HEK293 (cell line): ENCODE data around the gene BCL2L11.
A peak's percentile ranks its signal among the peaks of the same experiment; 100 is the strongest.

Source experiments
- CTCF ChIA-PET: fragments of 350-600 bp; formaldehyde crosslinking; extraction: SDS; loops from one replicate; lab custom pipeline; 2021; ENCODE audit warnings: antibody characterized with exemption; lab: Yijun Ruan, JAX
- POLR2A ChIA-PET: fragments of 300-600 bp; formaldehyde crosslinking; extraction: SDS; loops from one replicate; lab custom pipeline; 2020; ENCODE audit warnings: antibody characterized with exemption, inconsistent platforms; lab: Yijun Ruan, JAX
- H3K27ac ChIP-seq: fragments of 200-500 bp; sonication (Bioruptor generic); 2 replicates; pipeline ENCODE4 v1.5.1; 2014; ENCODE audit warnings: low read depth, low read length, control low read depth, inconsistent platforms; ENCODE audit errors: extremely low read depth
- H3K36me3 ChIP-seq, 2 experiments: fragments of 200-500 bp in 1 of 2; sonication (Bioruptor generic) in 1 of 2; 1 replicate in 1 of 2; 2 replicates in 1 of 2; pipeline ENCODE4 v1.5.1; 2014 to 2017; ENCODE audit warnings: inconsistent platforms in 2 of 2, low read length in 2 of 2; ENCODE audit not compliant: control insufficient read depth in 2 of 2, insufficient read depth in 1 of 2
- H3K4me1 ChIP-seq: fragments of 200-500 bp; sonication (Bioruptor generic); 2 replicates; pipeline ENCODE4 v1.5.1; 2014; ENCODE audit warnings: mild to moderate bottlenecking, low read length, inconsistent platforms; ENCODE audit not compliant: control insufficient read depth, insufficient read depth
- H3K4me3 ChIP-seq: 2 replicates; pipeline ENCODE4 v1.5.1; 2011; ENCODE audit warnings: low read depth, mild to moderate bottlenecking, control low read depth, low read length, moderate library complexity
- H3K9me3 ChIP-seq: fragments of 200-500 bp; sonication (Bioruptor generic); 2 replicates; pipeline ENCODE4 v1.5.1; 2014; ENCODE audit warnings: low read depth, low read length, inconsistent platforms; ENCODE audit not compliant: control insufficient read depth, insufficient read depth
- GLIS1 ChIP-seq: fragments of 450-650 bp; formaldehyde crosslinking; IDR thresholded peaks from 2 replicates; pipeline ENCODE4 v1.5.1; 2016; ENCODE audit warnings: missing biosample characterization, missing genetic modification characterization
- HOXC10 ChIP-seq: sonication (generic); formaldehyde crosslinking; IDR thresholded peaks from 2 replicates; pipeline ENCODE4 v1.8.1; 2023; ENCODE audit warnings: mild to moderate bottlenecking, missing genetic modification reagents
- RBAK ChIP-seq: fragments of 450-650 bp; formaldehyde crosslinking; IDR thresholded peaks from 2 replicates; pipeline ENCODE4 v1.5.1; 2016; ENCODE audit warnings: missing biosample characterization, missing genetic modification characterization
- SCRT1 ChIP-seq: fragments of 450-650 bp; formaldehyde crosslinking; IDR thresholded peaks from 2 replicates; pipeline ENCODE4 v1.5.1; 2016; ENCODE audit warnings: missing biosample characterization, missing genetic modification characterization, borderline replicate concordance
- SETDB1 ChIP-seq: IDR thresholded peaks from one replicate; pipeline ENCODE4 v1.6.1; 2017; ENCODE audit warnings: mild to moderate bottlenecking, low read length, moderate library complexity, mixed read lengths; ENCODE audit not compliant: insufficient read length
- SP7 ChIP-seq: fragments of 450-650 bp; formaldehyde crosslinking; IDR thresholded peaks from 2 replicates; pipeline ENCODE4 v1.5.1; 2016; ENCODE audit warnings: missing biosample characterization, missing genetic modification characterization
- ZBTB1 ChIP-seq: fragments of 450-650 bp; formaldehyde crosslinking; IDR thresholded peaks from 2 replicates; pipeline ENCODE4 v1.5.1; 2016; ENCODE audit warnings: missing biosample characterization, missing genetic modification characterization
- ZBTB20 ChIP-seq: fragments of 450-650 bp; formaldehyde crosslinking; IDR thresholded peaks from 2 replicates; pipeline ENCODE4 v1.5.1; 2016; ENCODE audit warnings: missing biosample characterization, missing genetic modification characterization
- ZBTB21 ChIP-seq: fragments of 450-650 bp; formaldehyde crosslinking; IDR thresholded peaks from 2 replicates; pipeline ENCODE4 v1.5.1; 2017; ENCODE audit warnings: missing biosample characterization, missing genetic modification characterization
- ZEB2 ChIP-seq: fragments of 450-650 bp; formaldehyde crosslinking; IDR thresholded peaks from 2 replicates; pipeline ENCODE4 v1.5.1; 2016; ENCODE audit warnings: missing biosample characterization, missing genetic modification characterization
- ZNF174 ChIP-seq: fragments of 450-650 bp; formaldehyde crosslinking; IDR thresholded peaks from 2 replicates; pipeline ENCODE4 v1.5.0; 2017; ENCODE audit warnings: missing biosample characterization, mild to moderate bottlenecking, missing genetic modification characterization
- ZNF202 ChIP-seq: fragments of 450-650 bp; formaldehyde crosslinking; IDR thresholded peaks from 2 replicates; pipeline ENCODE4 v1.5.1; 2016; ENCODE audit warnings: missing biosample characterization, missing genetic modification characterization, borderline replicate concordance
- ZNF24 ChIP-seq: fragments of 450-650 bp; formaldehyde crosslinking; IDR thresholded peaks from 2 replicates; pipeline ENCODE4 v1.5.1; 2016; ENCODE audit warnings: missing biosample characterization, missing genetic modification characterization
- ZNF248 ChIP-seq: fragments of 450-650 bp; formaldehyde crosslinking; IDR thresholded peaks from 2 replicates; pipeline ENCODE4 v1.5.1; 2017; ENCODE audit warnings: missing biosample characterization, missing genetic modification characterization
- ZNF302 ChIP-seq: fragments of 450-650 bp; formaldehyde crosslinking; IDR thresholded peaks from 2 replicates; pipeline ENCODE4 v1.5.1; 2016; ENCODE audit warnings: missing biosample characterization, missing genetic modification characterization, low read depth
- ZNF335 ChIP-seq: fragments of 450-650 bp; formaldehyde crosslinking; conservative IDR thresholded peaks from 2 replicates; pipeline ENCODE4 v1.5.1; 2016; ENCODE audit warnings: missing biosample characterization, missing genetic modification characterization
- ZNF37A ChIP-seq: fragments of 450-650 bp; IDR thresholded peaks from 2 replicates; pipeline ENCODE4 v1.5.1; 2018; ENCODE audit warnings: missing biosample characterization, missing genetic modification characterization
- ZNF404 ChIP-seq: fragments of 450-650 bp; formaldehyde crosslinking; IDR thresholded peaks from 2 replicates; pipeline ENCODE4 v1.5.1; 2017; ENCODE audit warnings: missing biosample characterization, missing genetic modification characterization
- ZNF558 ChIP-seq: fragments of 450-650 bp; formaldehyde crosslinking; IDR thresholded peaks from 2 replicates; pipeline ENCODE4 v1.5.1; 2016; ENCODE audit warnings: missing biosample characterization, missing genetic modification characterization
- ZNF560 ChIP-seq: fragments of 450-650 bp; formaldehyde crosslinking; IDR thresholded peaks from 2 replicates; pipeline ENCODE4 v1.5.1; 2017; ENCODE audit warnings: missing biosample characterization, missing genetic modification characterization, borderline replicate concordance
- ZNF621 ChIP-seq: fragments of 450-650 bp; formaldehyde crosslinking; IDR thresholded peaks from 2 replicates; pipeline ENCODE4 v1.5.1; 2017; ENCODE audit warnings: missing biosample characterization, missing genetic modification characterization
- ZNF629 ChIP-seq: fragments of 450-650 bp; formaldehyde crosslinking; IDR thresholded peaks from 2 replicates; pipeline ENCODE4 v1.5.1; 2017; ENCODE audit warnings: missing biosample characterization, missing genetic modification characterization
- ZNF654 ChIP-seq: fragments of 450-650 bp; formaldehyde crosslinking; IDR thresholded peaks from 2 replicates; pipeline ENCODE4 v1.5.1; 2016; ENCODE audit warnings: low read depth, missing biosample characterization, missing genetic modification characterization
- ZNF658 ChIP-seq: fragments of 450-650 bp; formaldehyde crosslinking; IDR thresholded peaks from 2 replicates; pipeline ENCODE4; 2016; ENCODE audit warnings: missing biosample characterization, missing genetic modification characterization
- ZNF664 ChIP-seq: fragments of 450-650 bp; formaldehyde crosslinking; IDR thresholded peaks from 2 replicates; pipeline ENCODE4 v1.5.1; 2016; ENCODE audit warnings: missing biosample characterization, missing genetic modification characterization
- ZNF785 ChIP-seq: fragments of 450-650 bp; formaldehyde crosslinking; IDR thresholded peaks from 2 replicates; pipeline ENCODE4 v1.5.1; 2016; ENCODE audit warnings: missing biosample characterization, missing genetic modification characterization
- ZNF792 ChIP-seq: fragments of 450-650 bp; formaldehyde crosslinking; IDR thresholded peaks from 2 replicates; pipeline ENCODE4 v1.5.1; 2016; ENCODE audit warnings: missing biosample characterization, missing genetic modification characterization
- ZXDB ChIP-seq: fragments of 450-650 bp; formaldehyde crosslinking; IDR thresholded peaks from 2 replicates; pipeline ENCODE4 v1.5.1; 2016; ENCODE audit warnings: missing biosample characterization, missing genetic modification characterization
- TF ChIP-seq, protein P1 (sequence below): fragments of 450-650 bp; formaldehyde crosslinking; IDR thresholded peaks from 2 replicates; pipeline ENCODE4 v1.5.1; 2016; ENCODE audit warnings: missing biosample characterization, missing genetic modification characterization
- TF ChIP-seq, protein P2 (sequence below): fragments of 450-650 bp; formaldehyde crosslinking; IDR thresholded peaks from 2 replicates; pipeline ENCODE4 v1.5.1; 2017; ENCODE audit warnings: missing biosample characterization, missing genetic modification characterization
- TF ChIP-seq, protein P3 (sequence below): fragments of 450-650 bp; formaldehyde crosslinking; optimal IDR thresholded peaks from 2 replicates; pipeline ENCODE3; 2016; ENCODE audit warnings: missing biosample characterization, mild to moderate bottlenecking, missing genetic modification characterization
- TF ChIP-seq, protein P4 (sequence below): fragments of 450-650 bp; formaldehyde crosslinking; IDR thresholded peaks from 2 replicates; pipeline ENCODE4 v1.5.1; 2017; ENCODE audit warnings: missing biosample characterization, missing genetic modification characterization

Gene BCL2L11

DNA sequence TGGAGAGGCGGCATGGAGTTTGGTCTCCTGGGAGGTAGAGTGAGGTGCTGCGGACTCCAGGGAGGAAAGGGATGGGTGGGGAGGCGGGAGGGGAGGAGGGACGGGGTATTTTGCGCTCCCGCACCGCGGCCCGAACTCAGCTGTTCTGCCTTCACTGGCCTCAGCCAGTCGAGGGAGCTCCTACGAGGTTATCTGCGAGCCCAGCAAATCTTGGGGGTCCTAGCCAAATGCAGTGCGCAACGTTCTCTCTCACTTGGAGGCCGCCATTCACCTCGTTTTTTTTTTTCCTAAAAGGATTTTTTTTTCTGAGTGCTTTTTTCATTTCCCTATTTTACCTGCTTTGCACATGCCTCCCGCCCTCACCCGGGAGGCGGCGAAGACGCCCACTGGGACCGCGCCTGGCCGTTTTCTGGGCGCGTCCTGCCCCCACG, 877 bp upstream of the BCL2L11 start (continued):
- no peak for TF ChIP-seq SCRT1 (tag by site-specific recombination)
- TF ChIP-seq ZNF654, result no peak
- no peak for TF ChIP-seq ZNF558 (tag by site-specific recombination)

DNA sequence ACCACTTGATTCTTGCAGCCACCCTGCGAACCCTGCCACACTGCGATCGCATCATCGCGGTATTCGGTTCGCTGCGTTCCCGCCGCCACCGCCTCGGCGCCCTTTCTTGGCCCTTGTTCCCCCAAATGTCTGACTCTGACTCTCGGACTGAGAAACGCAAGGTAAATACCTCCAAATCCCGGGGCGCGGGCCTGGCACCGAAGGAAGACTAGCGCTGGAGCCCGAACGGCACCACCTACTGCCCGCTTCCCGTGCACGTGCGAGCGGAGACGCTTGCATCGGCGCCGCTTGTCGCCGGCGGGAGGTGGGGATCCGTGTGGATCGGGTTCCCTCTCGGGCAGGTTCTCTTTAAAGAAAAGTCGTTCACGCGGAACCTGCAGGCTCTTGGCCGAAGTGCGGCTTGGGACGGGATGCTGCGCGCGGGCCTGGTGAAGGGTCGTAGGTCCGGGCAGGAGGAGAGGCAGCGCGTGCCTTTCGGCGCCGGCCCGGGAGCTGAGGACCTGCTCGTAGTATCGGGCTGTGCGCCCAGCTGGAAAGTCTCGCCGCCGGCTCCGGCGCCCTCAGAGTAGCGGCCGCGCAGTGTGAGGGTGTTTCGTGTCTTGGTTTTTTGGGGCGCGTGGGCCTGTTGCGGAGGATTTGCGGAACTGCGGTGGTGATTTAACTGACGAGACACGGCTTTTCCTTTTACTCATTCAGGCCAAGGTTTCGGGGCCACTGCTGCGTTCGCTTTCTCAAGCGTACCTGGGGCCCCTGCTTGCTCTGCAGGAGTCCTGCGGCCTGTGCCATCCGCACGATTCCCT, 514 bp downstream of the BCL2L11 start:
- peaks cover 14% of the 10 kb centered on the region; the same call in 1 of the 2 replicates for H3K4me1 ChIP-seq
- CTCF ChIA-PET, result interaction anchor here (0.6 to 1.3 kb wide), 3 partner anchors 41 to 309 kb away, joined by 3 to 4 read pairs (median 3); no protein-coding TSS in a partner anchor
- no peak for TF ChIP-seq ZNF664
- TF ChIP-seq ZNF37A (tag by site-specific recombination), result no peak
- 0 out of 2 replicates have a peak, but pooled peaks have one; percentile 26 for TF ChIP-seq ZEB2 (tag by site-specific recombination)
- no peak for TF ChIP-seq ZNF24 (tag by site-specific recombination)
- no peak for TF ChIP-seq ZNF785 (tag by site-specific recombination)
- no peak for TF ChIP-seq ZNF202
- no peak for TF ChIP-seq ZNF629 (tag by site-specific recombination)
- TF ChIP-seq ZBTB20 (tag by site-specific recombination), result peak; percentile 61; the same call in 1 of the 2 replicates
- TF ChIP-seq ZNF404, result no peak
- TF ChIP-seq ZBTB21, result no peak
- TF ChIP-seq ZNF792, result no peak
- TF ChIP-seq RBAK (tag by site-specific recombination), result no peak
- no peak for TF ChIP-seq ZNF621
- no peak for TF ChIP-seq ZNF248 (tag by site-specific recombination)
- TF ChIP-seq, protein P1, sequence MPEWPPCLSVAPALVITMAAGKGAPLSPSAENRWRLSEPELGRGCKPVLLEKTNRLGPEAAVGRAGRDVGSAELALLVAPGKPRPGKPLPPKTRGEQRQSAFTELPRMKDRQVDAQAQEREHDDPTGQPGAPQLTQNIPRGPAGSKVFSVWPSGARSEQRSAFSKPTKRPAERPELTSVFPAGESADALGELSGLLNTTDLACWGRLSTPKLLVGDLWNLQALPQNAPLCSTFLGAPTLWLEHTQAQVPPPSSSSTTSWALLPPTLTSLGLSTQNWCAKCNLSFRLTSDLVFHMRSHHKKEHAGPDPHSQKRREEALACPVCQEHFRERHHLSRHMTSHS, result no peak
- no peak for TF ChIP-seq ZNF658 (tag by site-specific recombination)
- TF ChIP-seq ZNF654, result no peak
- no peak for TF ChIP-seq SETDB1
- no peak for TF ChIP-seq ZNF302 (tag by site-specific recombination)
- no peak for TF ChIP-seq ZBTB1
- no peak for TF ChIP-seq ZXDB (tag by site-specific recombination)
- no peak for TF ChIP-seq ZNF560
- no peak for TF ChIP-seq HOXC10 (CRISPR knock-in tag)
- TF ChIP-seq SP7 (tag by site-specific recombination), result no peak
- TF ChIP-seq, protein P2, sequence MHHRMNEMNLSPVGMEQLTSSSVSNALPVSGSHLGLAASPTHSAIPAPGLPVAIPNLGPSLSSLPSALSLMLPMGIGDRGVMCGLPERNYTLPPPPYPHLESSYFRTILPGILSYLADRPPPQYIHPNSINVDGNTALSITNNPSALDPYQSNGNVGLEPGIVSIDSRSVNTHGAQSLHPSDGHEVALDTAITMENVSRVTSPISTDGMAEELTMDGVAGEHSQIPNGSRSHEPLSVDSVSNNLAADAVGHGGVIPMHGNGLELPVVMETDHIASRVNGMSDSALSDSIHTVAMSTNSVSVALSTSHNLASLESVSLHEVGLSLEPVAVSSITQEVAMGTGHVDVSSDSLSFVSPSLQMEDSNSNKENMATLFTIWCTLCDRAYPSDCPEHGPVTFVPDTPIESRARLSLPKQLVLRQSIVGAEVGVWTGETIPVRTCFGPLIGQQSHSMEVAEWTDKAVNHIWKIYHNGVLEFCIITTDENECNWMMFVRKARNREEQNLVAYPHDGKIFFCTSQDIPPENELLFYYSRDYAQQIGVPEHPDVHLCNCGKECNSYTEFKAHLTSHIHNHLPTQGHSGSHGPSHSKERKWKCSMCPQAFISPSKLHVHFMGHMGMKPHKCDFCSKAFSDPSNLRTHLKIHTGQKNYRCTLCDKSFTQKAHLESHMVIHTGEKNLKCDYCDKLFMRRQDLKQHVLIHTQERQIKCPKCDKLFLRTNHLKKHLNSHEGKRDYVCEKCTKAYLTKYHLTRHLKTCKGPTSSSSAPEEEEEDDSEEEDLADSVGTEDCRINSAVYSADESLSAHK (tag by site-specific recombination), result no peak
- peak; percentile 12; the same call in 1 of the 2 replicates for TF ChIP-seq GLIS1 (tag by site-specific recombination)
- TF ChIP-seq, protein P3, sequence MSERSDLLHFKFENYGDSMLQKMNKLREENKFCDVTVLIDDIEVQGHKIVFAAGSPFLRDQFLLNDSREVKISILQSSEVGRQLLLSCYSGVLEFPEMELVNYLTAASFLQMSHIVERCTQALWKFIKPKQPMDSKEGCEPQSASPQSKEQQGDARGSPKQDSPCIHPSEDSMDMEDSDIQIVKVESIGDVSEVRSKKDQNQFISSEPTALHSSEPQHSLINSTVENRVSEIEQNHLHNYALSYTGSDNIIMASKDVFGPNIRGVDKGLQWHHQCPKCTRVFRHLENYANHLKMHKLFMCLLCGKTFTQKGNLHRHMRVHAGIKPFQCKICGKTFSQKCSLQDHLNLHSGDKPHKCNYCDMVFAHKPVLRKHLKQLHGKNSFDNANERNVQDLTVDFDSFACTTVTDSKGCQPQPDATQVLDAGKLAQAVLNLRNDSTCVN (tag by site-specific recombination), result peak; percentile 69
- TF ChIP-seq, protein P4, sequence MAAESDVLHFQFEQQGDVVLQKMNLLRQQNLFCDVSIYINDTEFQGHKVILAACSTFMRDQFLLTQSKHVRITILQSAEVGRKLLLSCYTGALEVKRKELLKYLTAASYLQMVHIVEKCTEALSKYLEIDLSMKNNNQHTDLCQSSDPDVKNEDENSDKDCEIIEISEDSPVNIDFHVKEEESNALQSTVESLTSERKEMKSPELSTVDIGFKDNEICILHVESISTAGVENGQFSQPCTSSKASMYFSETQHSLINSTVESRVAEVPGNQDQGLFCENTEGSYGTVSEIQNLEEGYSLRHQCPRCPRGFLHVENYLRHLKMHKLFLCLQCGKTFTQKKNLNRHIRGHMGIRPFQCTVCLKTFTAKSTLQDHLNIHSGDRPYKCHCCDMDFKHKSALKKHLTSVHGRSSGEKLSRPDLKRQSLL (tag by site-specific recombination), result no peak
- no peak for TF ChIP-seq ZNF174 (tag by site-specific recombination)
- TF ChIP-seq ZNF335 (tag by site-specific recombination), result peak; percentile 42; the same call in 1 of the 2 replicates

More for the DNA sequence above, 514 bp downstream of the BCL2L11 start:
- H3K9me3 ChIP-seq, result no peaks in the 10 kb centered on the region
- H3K36me3 ChIP-seq, result peaks cover 15 to 27% of the 10 kb centered on the region in 2 experiments
- H3K4me3 ChIP-seq, result peak overlapping the region; percentile 69
- H3K27ac ChIP-seq, result peak overlapping the region; percentile 92
- POLR2A ChIA-PET, result interaction anchor here (0.7 to 2.0 kb wide), 9 partner anchors 12 to 578 kb away, joined by 3 to 7 read pairs (median 4); partner anchors contain the start of gene BUB1
